ENCODE results near the gene CDKAL1. TPM values are rescaled to one million over a fixed set of nuclear protein-coding genes. Genes with fewer than 3 reads are reported as not detected.

CDKAL1 gene
- total RNA-seq, 2 experiments from 2014 or later: 22.1 to 23.4 TPM

GRCh38 chr6:20998748-20999448 lies 464.6 kb downstream of the CDKAL1 start:
- no peak overlapping the region for H3K27ac Mint-ChIP-seq
- H3K4me3 Mint-ChIP-seq: no peak overlapping the region
- H3K27me3 Mint-ChIP-seq: no peaks in the 10 kb centered on the region
- POLR2A ChIA-PET: no interaction called here
- intact Hi-C loops (cut with DNase I, micrococcal nuclease): no loop called here
- H3K4me1 Mint-ChIP-seq: no peaks in the 10 kb centered on the region
- no peaks in the 10 kb centered on the region for H3K9me3 Mint-ChIP-seq (ENCODE audit: low read depth)
- ATAC-seq: no peak
- no peak for DNase-seq
- peaks cover 36% of the 10 kb centered on the region for H3K36me3 Mint-ChIP-seq (ENCODE audit: low read depth)
- CTCF ChIA-PET: interaction anchor here (1.3 kb wide), 1 partner anchor 11 kb away, joined by 4 read pairs; no protein-coding TSS in a partner anchor

GRCh38 chr6:21000331-21000801 lies 466.1 kb downstream of the CDKAL1 start:
- Mint-ChIP-seq H3K27ac (no peak overlapping the region), H3K36me3 (ENCODE audit: low read depth) (peaks cover 35% of the 10 kb centered on the region), H3K27me3 (no peaks in the 10 kb centered on the region), H3K4me1 (no peaks in the 10 kb centered on the region), H3K4me3 (no peak overlapping the region), H3K9me3 (ENCODE audit: low read depth) (no peaks in the 10 kb centered on the region)
- ChIA-PET POLR2A (no interaction called here), CTCF (no interaction called here)
- no peak for ATAC-seq
- intact Hi-C loops (cut with DNase I, micrococcal nuclease): no loop called here
- DNase-seq: no peak

- no peak overlapping the region for H3K27ac Mint-ChIP-seq
- H3K4me3 Mint-ChIP-seq: no peak overlapping the region
- H3K36me3 Mint-ChIP-seq (ENCODE audit: low read depth): peaks cover 35% of the 10 kb centered on the region
- no peak for DNase-seq
- H3K4me1 Mint-ChIP-seq: no peaks in the 10 kb centered on the region
- H3K27me3 Mint-ChIP-seq: no peaks in the 10 kb centered on the region
- intact Hi-C loops (cut with DNase I, micrococcal nuclease): no loop called here
- CTCF ChIA-PET: no interaction called here
- no peaks in the 10 kb centered on the region for H3K9me3 Mint-ChIP-seq (ENCODE audit: low read depth)
- POLR2A ChIA-PET: no interaction called here
- no peak for ATAC-seq
These were observed 467.5 kb downstream of the CDKAL1 start for GRCh38 chr6:21001736-21002135.

GRCh38 chr6:21003780-21004541 lies 469.7 kb downstream of the CDKAL1 start:
- Mint-ChIP-seq H3K9me3 (ENCODE audit: low read depth) (no peaks in the 10 kb centered on the region), H3K4me3 (no peak overlapping the region), H3K27ac (no peak overlapping the region), H3K27me3 (no peaks in the 10 kb centered on the region), H3K36me3 (ENCODE audit: low read depth) (peaks cover 44% of the 10 kb centered on the region), H3K4me1 (no peaks in the 10 kb centered on the region)
- DNase-seq (no peak), ATAC-seq (no peak)
- CTCF ChIA-PET: no interaction called here
- POLR2A ChIA-PET: interaction anchor here (0.7 kb wide), 1 partner anchor 398 kb away, joined by 5 read pairs; no protein-coding TSS in a partner anchor
- intact Hi-C loops (cut with DNase I, micrococcal nuclease): no loop called here

- H3K4me3 Mint-ChIP-seq: no peak overlapping the region
- ATAC-seq: no peak
- peaks cover 9% of the 10 kb centered on the region for H3K9me3 Mint-ChIP-seq (ENCODE audit: low read depth)
- no peaks in the 10 kb centered on the region for H3K27me3 Mint-ChIP-seq
- ChIA-PET CTCF (no interaction called here), POLR2A (no interaction called here)
- H3K4me1 Mint-ChIP-seq: no peaks in the 10 kb centered on the region
- DNase-seq: no peak
- intact Hi-C loops (cut with DNase I, micrococcal nuclease): no loop called here
- H3K27ac Mint-ChIP-seq: no peak overlapping the region
- peaks cover 42% of the 10 kb centered on the region for H3K36me3 Mint-ChIP-seq (ENCODE audit: low read depth)
These were observed 471.7 kb downstream of the CDKAL1 start for GRCh38 chr6:21005816-21006570.

GRCh38 chr6:21019614-21020013 lies 485.4 kb downstream of the CDKAL1 start:
- ChIA-PET CTCF (no interaction called here), POLR2A (no interaction called here)
- intact Hi-C loops (cut with DNase I, micrococcal nuclease): no loop called here
- Mint-ChIP-seq H3K4me1 (no peaks in the 10 kb centered on the region), H3K27ac (no peak overlapping the region), H3K36me3 (ENCODE audit: low read depth) (peaks cover 23% of the 10 kb centered on the region), H3K27me3 (no peaks in the 10 kb centered on the region), H3K4me3 (no peak overlapping the region), H3K9me3 (ENCODE audit: low read depth) (peaks cover 6% of the 10 kb centered on the region)
- ATAC-seq: no peak
- no peak for DNase-seq

GRCh38 chr6:21022343-21023107 lies 488.3 kb downstream of the CDKAL1 start:
- intact Hi-C loops (cut with DNase I, micrococcal nuclease): no loop called here
- POLR2A ChIA-PET: interaction anchor here (0.7 kb wide), 1 partner anchor 658 kb away, joined by 3 read pairs; no protein-coding TSS in a partner anchor
- Mint-ChIP-seq H3K4me1 (no peaks in the 10 kb centered on the region), H3K9me3 (ENCODE audit: low read depth) (peaks cover 10% of the 10 kb centered on the region), H3K27ac (no peak overlapping the region), H3K4me3 (no peak overlapping the region), H3K36me3 (ENCODE audit: low read depth) (peaks cover 28% of the 10 kb centered on the region), H3K27me3 (no peaks in the 10 kb centered on the region)
- DNase-seq (no peak), ATAC-seq (no peak)
- CTCF ChIA-PET: no interaction called here

GRCh38 chr6:21023210-21023609 lies 489.0 kb downstream of the CDKAL1 start:
- Mint-ChIP-seq H3K4me3 (no peak overlapping the region), H3K27me3 (no peaks in the 10 kb centered on the region), H3K4me1 (no peaks in the 10 kb centered on the region), H3K27ac (no peak overlapping the region), H3K36me3 (ENCODE audit: low read depth) (peaks cover 35% of the 10 kb centered on the region), H3K9me3 (ENCODE audit: low read depth) (peaks cover 12% of the 10 kb centered on the region)
- DNase-seq (no peak), ATAC-seq (no peak)
- ChIA-PET POLR2A (interaction anchor here (0.6 kb wide), 1 partner anchor 434 kb away, joined by 3 read pairs; no protein-coding TSS in a partner anchor), CTCF (no interaction called here)
- intact Hi-C loops (cut with DNase I, micrococcal nuclease): no loop called here

GRCh38 chr6:21024616-21025015 lies 490.4 kb downstream of the CDKAL1 start:
- intact Hi-C loops (cut with DNase I, micrococcal nuclease): no loop called here
- H3K9me3 Mint-ChIP-seq (ENCODE audit: low read depth): peaks cover 12% of the 10 kb centered on the region
- ChIA-PET CTCF (no interaction called here), POLR2A (no interaction called here)
- no peak overlapping the region for H3K4me3 Mint-ChIP-seq
- H3K27ac Mint-ChIP-seq: no peak overlapping the region
- DNase-seq: no peak
- ATAC-seq: no peak
- no peaks in the 10 kb centered on the region for H3K27me3 Mint-ChIP-seq
- H3K4me1 Mint-ChIP-seq: no peaks in the 10 kb centered on the region
- peaks cover 40% of the 10 kb centered on the region for H3K36me3 Mint-ChIP-seq (ENCODE audit: low read depth)

- Mint-ChIP-seq H3K27ac (no peak overlapping the region), H3K4me3 (no peak overlapping the region), H3K9me3 (ENCODE audit: low read depth) (peaks cover 10% of the 10 kb centered on the region), H3K27me3 (no peaks in the 10 kb centered on the region), H3K36me3 (ENCODE audit: low read depth) (peaks cover 47% of the 10 kb centered on the region), H3K4me1 (no peaks in the 10 kb centered on the region)
- DNase-seq: no peak
- ChIA-PET POLR2A (no interaction called here), CTCF (no interaction called here)
- intact Hi-C loops (cut with DNase I, micrococcal nuclease): no loop called here
- no peak for ATAC-seq
These were observed 492.5 kb downstream of the CDKAL1 start for GRCh38 chr6:21026576-21027273.

- ATAC-seq (no peak), DNase-seq (no peak)
- Mint-ChIP-seq H3K4me3 (no peak overlapping the region), H3K27ac (no peak overlapping the region), H3K36me3 (ENCODE audit: low read depth) (peaks cover 47% of the 10 kb centered on the region), H3K9me3 (ENCODE audit: low read depth) (peaks cover 9% of the 10 kb centered on the region), H3K4me1 (no peaks in the 10 kb centered on the region), H3K27me3 (no peaks in the 10 kb centered on the region)
- POLR2A ChIA-PET: no interaction called here
- CTCF ChIA-PET: no interaction called here
- intact Hi-C loops (cut with DNase I, micrococcal nuclease): no loop called here
These were observed 493.2 kb downstream of the CDKAL1 start for GRCh38 chr6:21027507-21027906.
